Measurements from ENCODE around the gene CDCA8.

DNA sequence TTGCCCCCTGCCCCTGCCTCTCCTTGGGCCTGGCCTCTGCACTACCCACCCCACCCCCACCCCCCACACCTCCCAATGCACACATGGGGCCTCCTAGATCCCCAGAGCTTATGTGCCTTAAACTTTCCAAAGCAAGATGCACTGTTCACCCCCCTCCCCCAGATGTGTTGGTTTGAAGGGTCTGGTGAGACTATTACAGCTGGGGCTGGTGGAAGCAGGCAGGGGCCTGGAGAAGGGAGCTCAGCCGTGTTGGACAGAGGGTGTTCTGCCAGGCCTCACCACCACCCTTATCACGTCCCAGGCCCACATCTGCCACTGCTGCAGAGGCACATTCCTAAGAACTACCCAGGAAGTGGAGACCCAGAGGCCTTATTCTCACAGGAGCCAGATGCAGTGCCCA is 39.3 kb upstream of the CDCA8 start:
- TF ChIP-seq POLR2AphosphoS5 (IDR thresholded peaks at IDR 0.05): no peak
- TF ChIP-seq, protein P1, sequence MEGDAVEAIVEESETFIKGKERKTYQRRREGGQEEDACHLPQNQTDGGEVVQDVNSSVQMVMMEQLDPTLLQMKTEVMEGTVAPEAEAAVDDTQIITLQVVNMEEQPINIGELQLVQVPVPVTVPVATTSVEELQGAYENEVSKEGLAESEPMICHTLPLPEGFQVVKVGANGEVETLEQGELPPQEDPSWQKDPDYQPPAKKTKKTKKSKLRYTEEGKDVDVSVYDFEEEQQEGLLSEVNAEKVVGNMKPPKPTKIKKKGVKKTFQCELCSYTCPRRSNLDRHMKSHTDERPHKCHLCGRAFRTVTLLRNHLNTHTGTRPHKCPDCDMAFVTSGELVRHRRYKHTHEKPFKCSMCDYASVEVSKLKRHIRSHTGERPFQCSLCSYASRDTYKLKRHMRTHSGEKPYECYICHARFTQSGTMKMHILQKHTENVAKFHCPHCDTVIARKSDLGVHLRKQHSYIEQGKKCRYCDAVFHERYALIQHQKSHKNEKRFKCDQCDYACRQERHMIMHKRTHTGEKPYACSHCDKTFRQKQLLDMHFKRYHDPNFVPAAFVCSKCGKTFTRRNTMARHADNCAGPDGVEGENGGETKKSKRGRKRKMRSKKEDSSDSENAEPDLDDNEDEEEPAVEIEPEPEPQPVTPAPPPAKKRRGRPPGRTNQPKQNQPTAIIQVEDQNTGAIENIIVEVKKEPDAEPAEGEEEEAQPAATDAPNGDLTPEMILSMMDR (IDR thresholded peaks at IDR 0.05): no peak
- no peak for TF ChIP-seq POLR2A (IDR thresholded peaks at IDR 0.05)
